HG03175 (cell line): Measurements from ENCODE around the gene ALG10B.
"Not testable (repeated sequence)": the region's sequence is repeated elsewhere in the genome, so short reads cannot be mapped to it uniquely, and the experiment has no call there.

Experiments
- ATAC-seq: cut with Tn5 transposase; IDR thresholded peaks from one replicate; pipeline ENCODE4 v1.9.1; 2021; ENCODE audit warnings: mild to moderate bottlenecking, moderate library complexity; ENCODE audit not compliant: unreplicated experiment

The ALG10B gene, protein sequence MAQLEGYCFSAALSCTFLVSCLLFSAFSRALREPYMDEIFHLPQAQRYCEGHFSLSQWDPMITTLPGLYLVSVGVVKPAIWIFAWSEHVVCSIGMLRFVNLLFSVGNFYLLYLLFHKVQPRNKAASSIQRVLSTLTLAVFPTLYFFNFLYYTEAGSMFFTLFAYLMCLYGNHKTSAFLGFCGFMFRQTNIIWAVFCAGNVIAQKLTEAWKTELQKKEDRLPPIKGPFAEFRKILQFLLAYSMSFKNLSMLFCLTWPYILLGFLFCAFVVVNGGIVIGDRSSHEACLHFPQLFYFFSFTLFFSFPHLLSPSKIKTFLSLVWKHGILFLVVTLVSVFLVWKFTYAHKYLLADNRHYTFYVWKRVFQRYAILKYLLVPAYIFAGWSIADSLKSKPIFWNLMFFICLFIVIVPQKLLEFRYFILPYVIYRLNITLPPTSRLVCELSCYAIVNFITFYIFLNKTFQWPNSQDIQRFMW

DNA sequence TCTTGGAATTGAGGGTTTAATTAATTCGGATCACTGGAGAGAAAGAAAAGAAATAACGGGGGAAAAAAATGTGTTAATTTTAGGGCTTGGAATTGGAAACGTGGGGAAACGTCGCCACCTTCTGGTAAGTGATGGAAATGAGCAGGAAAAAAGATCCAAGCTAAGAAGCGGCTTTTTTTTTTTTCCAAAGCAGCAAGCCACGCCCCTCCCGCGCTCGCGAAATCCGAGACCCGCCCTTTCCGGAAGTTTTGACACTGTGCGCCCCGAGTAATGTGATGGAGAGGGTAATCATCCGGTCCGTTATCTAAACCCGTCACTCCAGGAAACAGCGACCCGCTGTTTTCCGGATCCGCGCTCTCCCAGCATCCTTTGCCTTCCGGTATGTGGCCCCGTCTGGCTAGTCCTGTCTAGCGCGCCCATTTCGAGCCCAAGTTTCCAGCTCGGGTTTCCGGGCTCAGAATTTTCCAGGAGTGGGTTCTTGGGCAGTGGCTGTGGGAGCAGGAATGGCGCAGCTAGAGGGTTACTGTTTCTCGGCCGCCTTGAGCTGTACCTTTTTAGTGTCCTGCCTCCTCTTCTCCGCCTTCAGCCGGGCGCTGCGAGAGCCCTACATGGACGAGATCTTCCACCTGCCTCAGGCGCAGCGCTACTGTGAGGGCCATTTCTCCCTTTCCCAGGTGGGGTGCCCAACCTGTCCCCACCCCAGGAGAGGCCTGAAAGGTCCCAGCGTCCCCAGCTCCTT, at the start of gene ALG10B:
ALG10B (plus strand) TSS at position 384 of the 739 bp plus-strand sequence; CDS start at position 504, 120 bp downstream.
- ATAC-seq: peak; percentile 100

GRCh38 chr12:38268612-38269011, 48.0 kb upstream of the ALG10B start:
- ATAC-seq: no peak

GRCh38 chr12:38269897-38270296, 46.7 kb upstream of the ALG10B start:
- ATAC-seq: no peak

DNA sequence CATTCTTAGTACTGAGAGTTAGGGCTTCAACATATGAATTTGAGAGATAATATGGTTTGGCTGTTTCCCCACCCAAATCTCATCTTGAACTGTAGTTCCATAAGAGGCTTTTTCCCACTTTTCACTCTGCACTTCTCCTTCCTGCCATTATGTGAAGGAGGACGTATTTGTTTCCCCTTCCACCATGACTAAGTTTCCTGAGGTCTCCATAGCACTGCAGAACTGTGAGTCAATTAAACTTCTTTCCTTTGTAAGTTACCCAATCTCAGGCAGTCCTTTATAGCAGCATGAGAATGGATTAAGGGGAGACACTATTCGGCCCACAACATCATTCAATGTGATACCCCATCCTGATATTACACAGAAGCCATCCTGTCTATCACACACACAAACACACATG, 36.8 kb upstream of the ALG10B start:
- ATAC-seq: no peak

- ATAC-seq: no peak
These were observed 33.7 kb upstream of the ALG10B start for GRCh38 chr12:38282886-38283285.

- ATAC-seq: no peak
These were observed 27.2 kb upstream of the ALG10B start for GRCh38 chr12:38289396-38289795.

- no peak for ATAC-seq
These were observed 25.4 kb upstream of the ALG10B start for GRCh38 chr12:38291160-38291559.

GRCh38 chr12:38302972-38303371, 13.6 kb upstream of the ALG10B start:
- ATAC-seq: not testable (repeated sequence)

DNA sequence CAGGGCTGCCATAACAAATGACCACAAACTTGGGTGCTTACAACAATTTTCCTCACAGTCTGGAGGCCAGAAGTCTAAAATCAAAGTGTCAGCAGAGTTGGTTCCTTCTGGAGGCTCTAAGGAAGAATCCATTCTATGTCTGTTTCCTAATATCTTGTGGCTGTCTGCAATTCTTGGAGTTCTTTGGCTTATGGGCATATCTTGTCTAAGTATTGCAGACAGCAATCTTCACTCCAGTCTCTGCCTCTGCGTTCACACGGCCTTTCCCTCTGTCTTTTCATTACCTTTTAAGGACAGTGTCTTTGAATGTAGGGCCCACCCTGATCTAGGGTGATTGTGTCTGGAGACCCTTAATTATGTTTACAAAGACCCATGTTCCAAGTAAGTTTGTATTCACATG, 5.4 kb downstream of the ALG10B start:
- ATAC-seq: not testable (repeated sequence)

DNA sequence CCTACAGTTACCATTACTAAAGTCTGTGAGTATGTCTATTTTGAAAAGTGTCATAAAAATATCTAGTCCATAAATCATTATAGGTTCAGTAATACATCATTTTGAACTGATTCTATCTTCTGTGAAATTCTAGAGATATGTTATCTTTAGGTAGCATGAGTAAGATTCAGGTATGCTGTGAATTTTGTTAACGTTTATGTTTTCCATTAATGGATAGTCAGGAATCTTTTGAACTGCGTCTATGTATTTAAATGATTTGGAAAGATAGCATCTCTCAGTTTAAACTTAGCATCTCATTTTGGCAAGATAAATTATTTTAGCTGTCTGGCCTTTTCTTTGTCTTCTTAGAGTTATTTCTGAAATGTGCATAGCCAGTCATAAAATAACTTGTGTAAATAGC, 8.3 kb downstream of the ALG10B start:
- no peak for ATAC-seq

- ATAC-seq: no peak
These were observed 10.8 kb downstream of the ALG10B start for GRCh38 chr12:38327356-38327755.

GRCh38 chr12:38328306-38328895, 11.8 kb downstream of the ALG10B start:
- ATAC-seq: peak; percentile 78

- ATAC-seq: not testable (repeated sequence)
These were observed 13.8 kb downstream of the ALG10B start for GRCh38 chr12:38330414-38330813.

DNA sequence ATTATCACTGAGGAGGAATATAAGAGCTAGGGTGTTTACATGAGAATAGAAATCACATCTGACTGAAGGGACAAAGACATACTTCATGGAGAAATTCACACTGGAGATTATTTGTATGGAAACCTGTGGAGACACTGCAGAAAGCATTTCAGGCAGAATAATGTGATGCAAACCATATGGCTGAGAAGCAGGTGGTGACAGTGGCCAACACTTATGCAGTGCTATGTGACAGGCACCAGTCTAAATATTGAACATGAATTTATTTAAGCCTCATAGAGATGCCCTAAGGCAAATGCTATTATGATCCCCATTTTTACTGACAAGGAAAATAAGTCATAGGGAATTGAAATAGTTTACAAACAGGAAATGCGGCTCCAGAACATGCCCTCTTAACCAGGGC, 16.2 kb downstream of the ALG10B start:
- no peak for ATAC-seq

- ATAC-seq: no peak
These were observed 25.9 kb downstream of the ALG10B start for GRCh38 chr12:38342444-38342843.

DNA sequence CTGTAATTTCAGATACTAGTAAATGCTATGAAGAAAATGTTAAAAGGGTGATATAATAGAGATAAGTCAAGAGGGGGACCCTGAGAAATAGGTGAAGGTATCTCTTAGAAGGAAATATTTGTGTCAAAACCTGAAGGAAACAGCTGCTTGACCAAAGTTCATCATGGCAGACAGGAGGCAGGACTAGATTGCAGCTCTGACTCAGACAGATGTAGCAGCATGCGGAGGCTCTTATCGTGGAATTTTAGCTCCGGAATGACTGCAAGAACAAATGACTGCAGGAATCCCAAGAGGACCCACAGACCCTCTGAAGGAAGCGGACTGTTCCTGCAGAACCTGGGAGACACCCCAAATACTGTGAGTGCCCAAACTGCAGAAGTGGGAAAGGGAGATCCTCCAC, 26.7 kb downstream of the ALG10B start:
- not testable (repeated sequence) for ATAC-seq

- ATAC-seq: not testable (repeated sequence)
These were observed 27.3 kb downstream of the ALG10B start for GRCh38 chr12:38343916-38344315.

DNA sequence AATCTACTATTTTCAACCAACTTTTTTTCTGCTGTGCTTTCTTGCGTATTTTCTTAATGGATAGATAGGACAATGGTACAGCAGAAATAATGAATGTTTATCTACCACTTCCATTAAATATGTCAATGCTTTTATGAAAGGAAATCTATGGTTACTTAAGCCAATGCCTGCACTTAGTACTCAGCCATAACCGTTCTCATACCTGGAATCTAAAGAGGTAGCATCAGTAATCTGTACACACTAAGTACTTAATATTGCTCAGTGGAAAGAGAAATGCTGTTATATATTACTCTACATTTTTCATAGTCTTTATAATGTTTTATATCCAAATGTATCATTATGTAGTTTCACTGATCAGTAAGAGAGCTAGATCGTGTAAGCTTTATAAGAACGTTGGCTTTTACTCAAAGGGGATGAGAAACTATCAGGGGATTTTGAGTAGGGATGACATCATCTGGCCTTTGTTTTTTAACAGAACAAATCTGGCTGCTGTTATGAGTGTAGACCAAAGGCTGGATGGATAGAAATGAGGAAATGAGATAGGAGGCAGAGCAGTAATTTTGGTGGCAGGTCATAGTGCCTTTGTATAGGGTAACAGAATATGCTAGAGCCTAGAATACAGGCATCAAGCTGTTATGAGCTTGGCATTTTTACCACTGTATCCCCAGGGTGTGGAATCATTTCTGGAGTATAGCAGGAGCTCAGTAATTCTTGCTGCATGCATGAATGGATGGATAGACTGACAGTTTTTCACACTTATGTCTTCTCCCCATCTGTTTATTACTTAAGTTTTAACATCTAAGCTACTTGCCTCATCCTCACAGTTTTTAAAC, 34.0 kb downstream of the ALG10B start:
- ATAC-seq: peak; percentile 97

- ATAC-seq: peak; percentile 8
These were observed 34.6 kb downstream of the ALG10B start for GRCh38 chr12:38351175-38351508.

GRCh38 chr12:38367506-38367905, 50.9 kb downstream of the ALG10B start:
- ATAC-seq: no peak

DNA sequence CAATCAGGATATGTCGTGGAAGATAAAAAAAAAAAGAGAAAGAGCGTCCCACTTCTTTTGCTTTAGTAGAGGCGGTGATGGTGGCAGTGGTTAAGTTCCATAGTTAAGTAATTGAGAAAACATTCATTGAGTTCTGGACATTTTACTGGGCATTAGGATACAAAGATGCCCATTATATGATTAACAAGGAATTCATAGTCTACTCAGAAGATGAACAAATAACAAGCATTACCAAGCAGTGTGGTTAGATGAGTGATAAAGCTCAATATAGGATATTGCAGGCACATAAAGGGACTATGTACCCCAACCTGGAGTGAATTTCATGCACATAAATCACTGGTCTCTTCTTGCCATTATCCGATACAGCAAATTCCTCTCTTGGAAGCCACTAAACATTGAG, 53.7 kb downstream of the ALG10B start:
- ATAC-seq: no peak
